Prostate gland (tissue), 2 donors: ENCODE results near the gene CHTF8. TPM values are rescaled to one million over a fixed set of nuclear protein-coding genes. Genes with fewer than 3 reads are reported as not detected.

ENCODE experiments used
- DNase-seq: peaks from one replicate; pipeline ENCODE4 v3.0.0-alpha.2; 2019; ENCODE audit warnings: low spot score
- H3K27ac ChIP-seq, 2 donors: fragments of 200-600 bp; sonication (generic); 2 replicates each; pipeline ENCODE4 v1.5.1; 2017 to 2019
- H3K27me3 ChIP-seq: fragments of 200-600 bp; sonication (generic); replicated peaks from 2 replicates; pipeline ENCODE4 v1.5.1; 2019; ENCODE audit not compliant: insufficient read depth
- H3K36me3 ChIP-seq, 2 donors: fragments of 200-600 bp; sonication (generic); 1 replicate in 1 of 2; 2 replicates in 1 of 2; pipeline versions ENCODE4 v1.5.1 to v1.8.1; 2017 to 2019
- H3K4me1 ChIP-seq: fragments of 200-600 bp; sonication (generic); replicated peaks from 2 replicates; pipeline ENCODE4 v1.5.1; 2019
- H3K4me3 ChIP-seq, 2 donors: fragments of 200-600 bp; sonication (generic); 2 replicates each; pipeline ENCODE4 v1.5.1; 2017 to 2019
- H3K9me3 ChIP-seq: fragments of 200-600 bp; sonication (generic); 2 replicates; pipeline ENCODE4 v1.5.1; 2017
- POLR2A ChIP-seq: fragments of 450-650 bp; IDR thresholded peaks from one replicate; pipeline ENCODE4 v1.6.1; 2016; ENCODE audit warnings: antibody characterized with exemption, mild to moderate bottlenecking
- POLR2AphosphoS5 ChIP-seq: sonication (generic); formaldehyde crosslinking; IDR thresholded peaks from one replicate; pipeline ENCODE4 v1.6.1; 2017; ENCODE audit warnings: antibody characterized with exemption
- WGBS: methylation state at CpG from one replicate; pipeline ENCODE4 v1.1.5; 2018; 5-methylcytosine and 5-hydroxymethylcytosine counted together
- intact Hi-C: fragments of 100-400 bp; cut with DNase I; formaldehyde crosslinking; loops from one replicate; pipeline ENCODE4 v1.14.2; 2022
- small RNA-seq, 2 donors: library from RNA; depleted of rRNA; stranded (forward); fragments of <200 nt; gene quantifications; one replicate each; pipeline ENCODE3, GENCODE V24; 2016
- total RNA-seq, 2 donors: library from RNA; depleted of rRNA; stranded (reverse); fragments of >200 nt; gene quantifications; one replicate each; pipeline ENCODE4 v1.1.0, GENCODE V29; 2016
- TF ChIP-seq, protein P1 (sequence below), 4 experiments: fragments of 200-600 bp in 2 of 4; fragments of 450-650 bp in 2 of 4; sonication (generic) in 2 of 4; IDR thresholded peaks; 1 replicate in 3 of 4; 2 replicates in 1 of 4; pipeline ENCODE4 v1.5.1; 2016 to 2019; ENCODE audit warnings: antibody characterized with exemption in 4 of 4, mild to moderate bottlenecking in 2 of 4, moderate library complexity in 2 of 4

Gene CHTF8
- total RNA-seq, 2 donors from 2014 or later: 124 to 171 TPM

- intact Hi-C loops: no loop called here
- TF ChIP-seq, protein P1, sequence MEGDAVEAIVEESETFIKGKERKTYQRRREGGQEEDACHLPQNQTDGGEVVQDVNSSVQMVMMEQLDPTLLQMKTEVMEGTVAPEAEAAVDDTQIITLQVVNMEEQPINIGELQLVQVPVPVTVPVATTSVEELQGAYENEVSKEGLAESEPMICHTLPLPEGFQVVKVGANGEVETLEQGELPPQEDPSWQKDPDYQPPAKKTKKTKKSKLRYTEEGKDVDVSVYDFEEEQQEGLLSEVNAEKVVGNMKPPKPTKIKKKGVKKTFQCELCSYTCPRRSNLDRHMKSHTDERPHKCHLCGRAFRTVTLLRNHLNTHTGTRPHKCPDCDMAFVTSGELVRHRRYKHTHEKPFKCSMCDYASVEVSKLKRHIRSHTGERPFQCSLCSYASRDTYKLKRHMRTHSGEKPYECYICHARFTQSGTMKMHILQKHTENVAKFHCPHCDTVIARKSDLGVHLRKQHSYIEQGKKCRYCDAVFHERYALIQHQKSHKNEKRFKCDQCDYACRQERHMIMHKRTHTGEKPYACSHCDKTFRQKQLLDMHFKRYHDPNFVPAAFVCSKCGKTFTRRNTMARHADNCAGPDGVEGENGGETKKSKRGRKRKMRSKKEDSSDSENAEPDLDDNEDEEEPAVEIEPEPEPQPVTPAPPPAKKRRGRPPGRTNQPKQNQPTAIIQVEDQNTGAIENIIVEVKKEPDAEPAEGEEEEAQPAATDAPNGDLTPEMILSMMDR (IDR thresholded peaks at IDR 0.05): no peak
- no peak for TF ChIP-seq POLR2AphosphoS5
- no peak for TF ChIP-seq POLR2A
- WGBS: 93% methylated on average over 5 of the region's 5 CpGs
- H3K36me3 ChIP-seq: no peaks in the 10 kb centered on the region
- no peaks in the 10 kb centered on the region for H3K9me3 ChIP-seq
- no peak for DNase-seq
- H3K27ac ChIP-seq: no peak overlapping the region
- H3K4me1 ChIP-seq: no peaks in the 10 kb centered on the region
- H3K4me3 ChIP-seq: no peak overlapping the region
- H3K27me3 ChIP-seq: no peaks in the 10 kb centered on the region
These were observed 62.9 kb downstream of the CHTF8 start for GRCh38 chr16:69069504-69069903.

Small RNA genes within 50 kb of the gene (small RNA-seq; reads per million reads assigned to genes)
- gene RNU6-22P: 0 reads per million in 2 donors

Other genes starting within 250 kb of the CHTF8 start
- gene HAS3, start 26.9 kb downstream of the CHTF8 start, total RNA-seq: 1 to 10 TPM; 3.0 to 4.5 TPM
- gene UTP4, start 61 bp upstream of the CHTF8 start, total RNA-seq: 10 to 100 TPM; 18.4 to 51.0 TPM
- gene SNTB2, start 54.6 kb upstream of the CHTF8 start, total RNA-seq: 10 to 100 TPM; 33.7 to 53.0 TPM
- 10 to 100 TPM; 44.8 to 46.1 TPM for gene VPS4A, start 178.8 kb upstream of the CHTF8 start, total RNA-seq
- 10 to 100 TPM; 40.7 to 42.9 TPM for gene PDF, start 198.0 kb upstream of the CHTF8 start, total RNA-seq
- 10 to 100 TPM; 55.6 to 85.2 TPM for gene COG8, start 207.0 kb upstream of the CHTF8 start, total RNA-seq
- gene NIP7, start 207.2 kb upstream of the CHTF8 start, total RNA-seq: 10 to 100 TPM; 11.2 to 19.4 TPM
- 1 to 10 TPM in 1 of 2 donors, not detected in 1; 1.1 TPM for gene TMED6, start 219.2 kb upstream of the CHTF8 start, total RNA-seq